Measurements from ENCODE around the gene ZBTB16.

DNA sequence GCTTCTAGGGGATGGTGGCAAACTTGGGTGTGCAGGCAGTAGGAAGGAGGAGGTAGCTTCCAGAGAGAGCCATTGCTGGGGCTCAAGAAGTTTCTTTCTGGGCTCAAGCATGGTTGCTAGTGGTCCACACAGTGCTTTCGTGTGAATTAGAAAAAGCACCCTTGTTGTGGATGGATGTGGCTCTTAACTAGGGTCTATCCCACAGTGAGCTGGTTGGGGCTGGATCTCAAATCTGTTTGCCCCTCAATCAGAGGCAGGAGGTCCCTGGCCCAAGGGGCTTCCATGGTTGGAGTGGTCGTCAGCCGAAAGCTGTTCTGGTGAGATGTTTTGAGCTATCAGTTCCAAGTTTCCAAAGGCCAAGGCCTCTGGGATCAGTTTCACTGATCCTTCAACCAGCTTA lies 35.0 kb downstream of the ZBTB16 start:
- TF ChIP-seq EZH2 (IDR thresholded peaks at IDR 0.05) (no peak), POLR2AphosphoS5 (IDR thresholded peaks at IDR 0.05; ENCODE audit: borderline replicate concordance, low read depth, low read length) (no peak)
